Measurements from ENCODE around the gene DEPDC7. TPM values are rescaled to one million over a fixed set of nuclear protein-coding genes. Genes with fewer than 3 reads are reported as not detected.

DEPDC7 gene
- total RNA-seq, 4 donors from 2014 or later = 6.9 to 12.2 (median 9.1) TPM

DNA sequence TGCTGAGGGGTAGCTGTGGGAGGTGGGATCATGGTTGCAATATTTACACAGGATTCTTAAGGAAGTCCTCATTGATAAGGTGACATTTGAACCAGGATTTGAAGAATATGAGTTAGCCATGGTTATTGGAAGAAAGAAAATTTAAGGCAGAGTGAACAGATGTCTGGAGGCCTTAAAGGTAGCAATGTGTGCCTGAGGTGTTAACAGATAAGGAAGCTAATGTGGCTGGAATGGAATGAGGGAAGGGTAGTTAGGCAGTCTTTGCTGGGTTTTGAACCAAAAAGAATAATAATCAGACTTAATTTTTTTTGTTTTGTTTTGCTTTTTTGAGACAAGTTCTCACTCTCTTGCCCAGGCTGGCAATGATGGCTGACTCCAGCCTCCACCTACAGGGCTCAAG lies 9.7 kb upstream of the DEPDC7 start:
- H3K27ac ChIP-seq = no peak overlapping the region
- H3K4me3 ChIP-seq = no peak overlapping the region
- no peaks in the 10 kb centered on the region for H3K36me3 ChIP-seq
- H3K4me1 ChIP-seq = no peaks in the 10 kb centered on the region
- no peaks in the 10 kb centered on the region for H3K9me3 ChIP-seq
- no peak for TF ChIP-seq EP300 (IDR thresholded peaks at IDR 0.05)
- TF ChIP-seq POLR2A (IDR thresholded peaks at IDR 0.05) = no peak
- TF ChIP-seq, protein P1, sequence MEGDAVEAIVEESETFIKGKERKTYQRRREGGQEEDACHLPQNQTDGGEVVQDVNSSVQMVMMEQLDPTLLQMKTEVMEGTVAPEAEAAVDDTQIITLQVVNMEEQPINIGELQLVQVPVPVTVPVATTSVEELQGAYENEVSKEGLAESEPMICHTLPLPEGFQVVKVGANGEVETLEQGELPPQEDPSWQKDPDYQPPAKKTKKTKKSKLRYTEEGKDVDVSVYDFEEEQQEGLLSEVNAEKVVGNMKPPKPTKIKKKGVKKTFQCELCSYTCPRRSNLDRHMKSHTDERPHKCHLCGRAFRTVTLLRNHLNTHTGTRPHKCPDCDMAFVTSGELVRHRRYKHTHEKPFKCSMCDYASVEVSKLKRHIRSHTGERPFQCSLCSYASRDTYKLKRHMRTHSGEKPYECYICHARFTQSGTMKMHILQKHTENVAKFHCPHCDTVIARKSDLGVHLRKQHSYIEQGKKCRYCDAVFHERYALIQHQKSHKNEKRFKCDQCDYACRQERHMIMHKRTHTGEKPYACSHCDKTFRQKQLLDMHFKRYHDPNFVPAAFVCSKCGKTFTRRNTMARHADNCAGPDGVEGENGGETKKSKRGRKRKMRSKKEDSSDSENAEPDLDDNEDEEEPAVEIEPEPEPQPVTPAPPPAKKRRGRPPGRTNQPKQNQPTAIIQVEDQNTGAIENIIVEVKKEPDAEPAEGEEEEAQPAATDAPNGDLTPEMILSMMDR (IDR thresholded peaks at IDR 0.05) = no peak
- no peak for DNase-seq (ENCODE audit: low spot score in 2 of 2)
- H3K27me3 ChIP-seq = no peaks in the 10 kb centered on the region

DNA sequence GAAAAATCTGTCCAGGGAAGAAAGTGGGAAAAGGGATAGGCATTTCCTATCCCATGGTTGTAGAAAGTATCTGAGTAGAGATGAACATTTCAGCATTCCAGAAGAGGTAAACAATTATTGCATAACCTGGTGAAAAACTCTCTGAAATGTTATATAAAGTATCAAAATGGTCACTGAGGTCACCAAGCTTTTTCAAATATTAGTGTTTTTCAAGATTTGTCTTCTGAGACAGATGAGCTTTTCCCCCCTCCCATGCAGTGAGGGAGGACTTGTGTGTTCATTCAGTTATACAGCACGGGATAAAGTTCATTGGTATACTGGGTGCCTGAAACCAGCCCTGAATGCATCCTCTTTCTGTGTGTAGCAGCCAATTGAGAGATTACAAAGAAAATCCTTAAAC lies 1.9 kb upstream of the DEPDC7 start:
- TF ChIP-seq, protein P1 (IDR thresholded peaks at IDR 0.05) = no peak
- TF ChIP-seq EP300 (IDR thresholded peaks at IDR 0.05) = no peak
- TF ChIP-seq POLR2A (IDR thresholded peaks at IDR 0.05) = no peak
- 25 to 42% methylated on average over 1 of the region's 1 CpG for WGBS, 2 donors
- peaks cover 0 to 5% of the 10 kb centered on the region in 2 donors for H3K27me3 ChIP-seq
- no peaks in the 10 kb centered on the region for H3K9me3 ChIP-seq
- DNase-seq (ENCODE audit: low spot score in 2 of 2) = no peak
- no peak overlapping the region for H3K27ac ChIP-seq
- H3K36me3 ChIP-seq = no peaks in the 10 kb centered on the region
- H3K4me1 ChIP-seq = peaks cover 0 to 24% (median 0%) of the 10 kb centered on the region in 4 donors
- no peak overlapping the region for H3K4me3 ChIP-seq

DNA sequence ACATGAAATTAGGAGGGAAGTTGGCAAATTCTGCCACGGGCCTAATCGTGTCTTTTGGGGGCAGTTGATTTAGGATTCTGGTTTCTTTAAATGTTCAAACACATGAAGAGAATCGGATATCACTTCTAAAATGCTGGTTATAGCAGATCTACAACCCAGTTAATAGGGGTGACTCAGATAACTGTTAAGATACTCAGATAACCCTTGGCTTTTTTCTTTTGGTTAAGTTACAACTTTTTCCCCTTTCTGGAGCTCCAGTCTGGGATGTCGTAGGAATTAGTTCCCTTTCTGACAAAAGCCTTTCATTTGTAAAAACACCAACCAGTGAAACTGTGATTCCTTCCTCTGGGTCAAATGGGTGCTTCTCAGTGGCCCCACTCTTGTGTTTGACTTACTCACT lies 976 bp downstream of the DEPDC7 start:
- peaks cover 0 to 5% of the 10 kb centered on the region in 2 donors for H3K27me3 ChIP-seq
- H3K4me3 ChIP-seq = peak overlapping the region; percentile 54 to 66 (median 62)
- no peak for DNase-seq (ENCODE audit: low spot score in 2 of 2)
- TF ChIP-seq EP300 (IDR thresholded peaks at IDR 0.05) (no peak), POLR2A (IDR thresholded peaks at IDR 0.05) (no peak)
- TF ChIP-seq, protein P1 (IDR thresholded peaks at IDR 0.05) = no peak
- no peaks in the 10 kb centered on the region for H3K36me3 ChIP-seq
- H3K4me1 ChIP-seq = peaks cover 0 to 31% (median 0%) of the 10 kb centered on the region in 4 donors
- H3K27ac ChIP-seq = peak overlapping the region; percentile 55 to 84 (median 76)
- WGBS, 2 donors = 30 to 34% methylated on average over 4 of the region's 4 CpGs
- H3K9me3 ChIP-seq = no peaks in the 10 kb centered on the region

DNA sequence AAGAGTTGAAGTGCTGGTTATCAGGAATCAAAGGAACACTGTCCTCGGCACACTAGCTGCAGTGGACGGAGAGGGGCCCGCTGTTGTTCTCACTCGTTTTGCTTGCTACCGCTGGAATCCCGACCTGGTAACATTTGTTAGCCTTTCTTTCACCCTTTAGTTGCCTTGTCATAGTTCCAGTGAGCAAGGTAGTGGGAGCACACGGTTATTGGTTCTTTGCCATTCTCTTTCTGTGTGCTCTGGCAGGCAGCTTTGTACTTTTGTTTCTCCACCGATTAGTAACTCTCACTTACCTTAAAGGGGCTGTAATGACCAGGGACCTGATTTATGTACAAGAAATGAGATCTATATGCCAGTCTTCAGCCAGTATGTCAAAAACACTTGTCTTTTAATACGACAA lies 1.8 kb downstream of the DEPDC7 start:
- Histone ChIP-seq H3K36me3 (no peaks in the 10 kb centered on the region), H3K27me3 (peaks cover 0 to 5% of the 10 kb centered on the region in 2 donors), H3K27ac (peak overlapping the region in 2 of 4 donors; percentile 83 to 84), H3K4me1 (peaks cover 0 to 25% (median 0%) of the 10 kb centered on the region in 4 donors), H3K4me3 (peak overlapping the region in 2 of 4 donors; percentile 64 to 66), H3K9me3 (no peaks in the 10 kb centered on the region)
- no peak for DNase-seq (ENCODE audit: low spot score in 2 of 2)
- no peak for TF ChIP-seq POLR2A (IDR thresholded peaks at IDR 0.05)
- TF ChIP-seq EP300 (IDR thresholded peaks at IDR 0.05) = no peak
- TF ChIP-seq, protein P1 (IDR thresholded peaks at IDR 0.05) = no peak
- WGBS, 2 donors = 49 to 56% methylated on average over 9 of the region's 9 CpGs

DNA sequence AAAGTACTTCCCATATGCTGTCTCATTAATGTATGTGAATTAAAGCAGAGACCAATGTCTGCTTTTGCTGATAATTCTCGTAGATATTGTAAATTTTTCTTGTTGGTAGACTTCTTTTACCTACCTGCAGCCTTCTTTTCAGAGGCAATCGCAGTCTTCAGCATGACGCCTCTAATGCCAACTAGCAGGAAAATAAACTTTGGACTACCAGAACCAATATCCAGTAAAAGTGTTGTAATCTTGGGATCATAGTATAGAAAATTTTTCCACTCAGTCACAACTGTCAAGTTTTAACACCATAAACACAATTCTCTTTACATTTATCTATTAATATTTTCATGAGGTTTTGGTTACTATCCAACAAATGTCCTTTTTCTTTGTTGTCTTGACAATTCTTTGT lies 2.3 kb downstream of the DEPDC7 start:
- peaks cover 0 to 5% of the 10 kb centered on the region in 2 donors for H3K27me3 ChIP-seq
- no peaks in the 10 kb centered on the region for H3K9me3 ChIP-seq
- no peaks in the 10 kb centered on the region for H3K36me3 ChIP-seq
- H3K27ac ChIP-seq = peak overlapping the region in 1 of 4 donors; percentile 83
- TF ChIP-seq EP300 (IDR thresholded peaks at IDR 0.05) (no peak), POLR2A (IDR thresholded peaks at IDR 0.05) (no peak)
- TF ChIP-seq, protein P1 (IDR thresholded peaks at IDR 0.05) = no peak
- 86 to 90% methylated on average over 3 of the region's 3 CpGs for WGBS, 2 donors
- DNase-seq (ENCODE audit: low spot score in 2 of 2) = no peak
- H3K4me1 ChIP-seq = peaks cover 0 to 25% (median 0%) of the 10 kb centered on the region in 4 donors
- H3K4me3 ChIP-seq = peak overlapping the region in 1 of 4 donors; percentile 64
